OCI-LY3 (cell line): ENCODE measurements around the gene HMCN1.

Experiments
- CTCF ChIP-seq: fragments of 200-600, 300-600 bp; sonication (generic); IDR thresholded peaks from 2 replicates; pipeline ENCODE4 v1.5.1; 2014; ENCODE audit warnings: antibody characterized with exemption, low read length, low read depth
- EZH2phosphoT487 ChIP-seq: fragments of 200-600 bp; shearing (Covaris generic); IDR thresholded peaks from 2 replicates; pipeline ENCODE4 v1.6.1; 2018; ENCODE audit warnings: antibody characterized with exemption, mixed run types, low read depth

GRCh38 chr1:186154651-186155050, 420.5 kb downstream of the HMCN1 start:
- no peak for TF ChIP-seq CTCF
- TF ChIP-seq EZH2phosphoT487 = no peak
